HG03432 (cell line): ENCODE measurements around the gene PKLR.
"Not testable (repeated sequence)": the region's sequence is repeated elsewhere in the genome, so short reads cannot be mapped to it uniquely, and the experiment has no call there.

Source experiments
- ATAC-seq: cut with Tn5 transposase; IDR thresholded peaks from one replicate; pipeline ENCODE4 v1.9.1; 2021; ENCODE audit warnings: mild to moderate bottlenecking, moderate library complexity; ENCODE audit not compliant: unreplicated experiment

The PKLR gene

GRCh38 chr1:155301342-155301841, at the start of gene PKLR:
Gene PKLR (minus strand): TSS chr1:155301438. CDS start chr1:155301395, 43 bp downstream.
- ATAC-seq: no peak

GRCh38 chr1:155342842-155343241, 41.6 kb upstream of the PKLR start:
- no peak for ATAC-seq

- ATAC-seq: no peak
Observed at GRCh38 chr1:155339515-155340097, 38.4 kb upstream of the PKLR start.

- ATAC-seq: no peak
Observed at GRCh38 chr1:155334962-155335361, 33.7 kb upstream of the PKLR start.

- ATAC-seq: no peak
Observed at GRCh38 chr1:155329980-155330598, 28.9 kb upstream of the PKLR start.

GRCh38 chr1:155328856-155329255, 27.6 kb upstream of the PKLR start:
- ATAC-seq: not testable (repeated sequence)

GRCh38 chr1:155327981-155328380, 26.7 kb upstream of the PKLR start:
- ATAC-seq: no peak

- no peak for ATAC-seq
Observed at GRCh38 chr1:155326631-155327037, 25.4 kb upstream of the PKLR start.

- ATAC-seq: no peak
Observed at GRCh38 chr1:155326020-155326526, 24.8 kb upstream of the PKLR start.

- ATAC-seq: no peak
Observed at GRCh38 chr1:155325603-155325893, 24.3 kb upstream of the PKLR start.

- no peak for ATAC-seq
Observed at GRCh38 chr1:155324717-155325602, 23.7 kb upstream of the PKLR start.

- ATAC-seq: peak; percentile 61
Observed at GRCh38 chr1:155324037-155324716, 22.9 kb upstream of the PKLR start.

- peak; percentile 52 for ATAC-seq
Observed at GRCh38 chr1:155323729-155324036, 22.4 kb upstream of the PKLR start.

GRCh38 chr1:155322953-155323728, 21.9 kb upstream of the PKLR start:
- peak; percentile 44 for ATAC-seq

- no peak for ATAC-seq
Observed at GRCh38 chr1:155322571-155322952, 21.3 kb upstream of the PKLR start.

GRCh38 chr1:155321639-155322503, 20.6 kb upstream of the PKLR start:
- ATAC-seq: no peak

GRCh38 chr1:155320661-155321617, 19.7 kb upstream of the PKLR start, which contains the start of gene RUSC1:
Gene RUSC1 (plus strand): TSS chr1:155320894. CDS start chr1:155321774, 880 bp downstream.
- ATAC-seq: no peak

GRCh38 chr1:155320252-155320651, 19.0 kb upstream of the PKLR start:
- no peak for ATAC-seq
